Measurements from ENCODE around the gene LMNTD2.
A peak's percentile ranks its signal among the peaks of the same experiment; 100 is the strongest.

GRCh38 chr11:575996-576768, 15.6 kb upstream of the LMNTD2 start, which contains the start of gene PHRF1:
- TF ChIP-seq CTCF (IDR thresholded peaks at IDR 0.05) (peak in 2 of 7 experiments; percentile 14 to 16), POLR2A (IDR thresholded peaks at IDR 0.05) (peak; percentile 56 to 79 (median 74))
